Measurements from ENCODE around the gene EIF2S2. TPM values are rescaled to one million over a fixed set of nuclear protein-coding genes. Genes with fewer than 3 reads are reported as not detected.

Gene EIF2S2
- total RNA-seq, 1 experiment from 2014 or later = 121 TPM

- Histone ChIP-seq H3K4me2 (ENCODE audit: low read length) (no peak overlapping the region), H3K79me2 (ENCODE audit: insufficient read depth, low read length) (peaks cover 48% of the 10 kb centered on the region), H3K27me3 (ENCODE audit: insufficient read depth, low read length) (no peaks in the 10 kb centered on the region), H3K9me3 (ENCODE audit: control insufficient read depth in 1 of 2, insufficient read depth in 1 of 2, low read depth in 1 of 2, low read length in 2 of 2) (no peaks in the 10 kb centered on the region), H3K4me1 (ENCODE audit: control insufficient read depth in 1 of 2, insufficient read depth in 2 of 2, low read length in 2 of 2) (no peaks in the 10 kb centered on the region), H3K9me2 (ENCODE audit: insufficient read depth) (no peaks in the 10 kb centered on the region), H3K36me3 (ENCODE audit: control insufficient read depth in 1 of 2, insufficient read depth in 2 of 2, low read length in 2 of 2) (peaks cover 43 to 53% of the 10 kb centered on the region in 2 experiments), H3K9ac (ENCODE audit: low read length) (no peak overlapping the region), H2AFZ (ENCODE audit: low read depth, low read length, poor library complexity, severe bottlenecking) (no peak overlapping the region), H3K4me3 (replicated peaks in 1 of 2; ENCODE audit: low read depth in 1 of 2, low read length in 2 of 2) (no peak overlapping the region), H3K27ac (ENCODE audit: low read depth, low read length) (no peak overlapping the region), H4K20me1 (ENCODE audit: insufficient read depth) (peaks cover 3% of the 10 kb centered on the region; the same call in 1 of the 2 replicates)
- ChIA-PET POLR2A (no interaction called here), CTCF (no interaction called here), RAD21 (ENCODE audit: low non-redundant PET in 1 of 2, low total read pairs in 2 of 2, uncharacterized antibody in 2 of 2, unreplicated experiment in 2 of 2) (no interaction called here)
- ATAC-seq = no peak
- intact Hi-C loops (cut with micrococcal nuclease) = no loop called here
- no peak for TF ChIP-seq JUND (IDR thresholded peaks at IDR 0.05)
- no peak for TF ChIP-seq EZH2 (IDR thresholded peaks at IDR 0.05)
- TF ChIP-seq ZNF274 (IDR thresholded peaks at IDR 0.05; ENCODE audit: low read depth, low read length) = no peak
- no TSS peak for BruUV-seq (replicated peaks)
- DNase-seq (ENCODE audit: low read depth, low spot score) = no peak
Measured at GRCh38 chr20:34089175-34089479, 22.9 kb downstream of the EIF2S2 start.

- no peaks in the 10 kb centered on the region for H3K27me3 ChIP-seq (ENCODE audit: insufficient read depth, low read length)
- RAD21 ChIA-PET (ENCODE audit: low non-redundant PET in 1 of 2, low total read pairs in 2 of 2, uncharacterized antibody in 2 of 2, unreplicated experiment in 2 of 2) = no interaction called here
- no peaks in the 10 kb centered on the region for H3K9me2 ChIP-seq (ENCODE audit: insufficient read depth)
- peaks cover 38 to 53% of the 10 kb centered on the region in 2 experiments for H3K36me3 ChIP-seq (ENCODE audit: control insufficient read depth in 1 of 2, insufficient read depth in 2 of 2, low read length in 2 of 2)
- no TSS peak for BruUV-seq (replicated peaks)
- DNase-seq (ENCODE audit: low read depth, low spot score) (no peak), ATAC-seq (no peak)
- H4K20me1 ChIP-seq (ENCODE audit: insufficient read depth) = peaks cover 3% of the 10 kb centered on the region; the same call in 1 of the 2 replicates
- no peaks in the 10 kb centered on the region for H3K4me1 ChIP-seq (ENCODE audit: control insufficient read depth in 1 of 2, insufficient read depth in 2 of 2, low read length in 2 of 2)
- POLR2A ChIA-PET = no interaction called here
- H3K4me3 ChIP-seq (replicated peaks in 1 of 2; ENCODE audit: low read depth in 1 of 2, low read length in 2 of 2) = no peak overlapping the region
- CTCF ChIA-PET = no interaction called here
- intact Hi-C loops (cut with micrococcal nuclease) = no loop called here
- TF ChIP-seq MAX (IDR thresholded peaks at IDR 0.05) (no peak), CTCF (IDR thresholded peaks at IDR 0.05 in 2 of 3, conservative IDR thresholded peaks at IDR 0.05 in 1 of 3; ENCODE audit: borderline replicate concordance in 1 of 3, insufficient read depth in 1 of 3, low read depth in 2 of 3, low read length in 2 of 3) (no peak), TCF7L2 (IDR thresholded peaks at IDR 0.05; ENCODE audit: borderline replicate concordance, extremely low read depth, insufficient read depth, insufficient read length) (no peak), EGR1 (IDR thresholded peaks at IDR 0.05; ENCODE audit: low read depth) (no peak), EZH2 (IDR thresholded peaks at IDR 0.05) (no peak), POLR2A (IDR thresholded peaks at IDR 0.05; ENCODE audit: borderline replicate concordance, extremely low read depth, insufficient read depth, insufficient read length) (no peak), ELF1 (IDR thresholded peaks at IDR 0.05; ENCODE audit: borderline replicate concordance, low read depth) (no peak), ATF3 (IDR thresholded peaks at IDR 0.05) (no peak), SP1 (IDR thresholded peaks at IDR 0.05; ENCODE audit: low read depth) (no peak), ZFX (IDR thresholded peaks at IDR 0.05) (no peak), SRF (IDR thresholded peaks at IDR 0.05; ENCODE audit: low read depth) (no peak)
- no peak overlapping the region for H3K4me2 ChIP-seq (ENCODE audit: low read length)
- H3K27ac ChIP-seq (ENCODE audit: low read depth, low read length) = no peak overlapping the region
- no peaks in the 10 kb centered on the region for H3K9me3 ChIP-seq (ENCODE audit: control insufficient read depth in 1 of 2, insufficient read depth in 1 of 2, low read depth in 1 of 2, low read length in 2 of 2)
- H2AFZ ChIP-seq (ENCODE audit: low read depth, low read length, poor library complexity, severe bottlenecking) = no peak overlapping the region
- peaks cover 42% of the 10 kb centered on the region for H3K79me2 ChIP-seq (ENCODE audit: insufficient read depth, low read length)
- no peak overlapping the region for H3K9ac ChIP-seq (ENCODE audit: low read length)
Measured at GRCh38 chr20:34088305-34089174, 23.5 kb downstream of the EIF2S2 start.

All from HCT116 (cell line).